SK-N-MC (cell line): Measurements from ENCODE around the gene SASH3.

Experiments
- DNase-seq: peaks from one replicate; pipeline ENCODE4 v3.0.0-alpha.2; 2011; ENCODE audit warnings: low read depth, low spot score
- H3K27ac ChIP-seq: fragments of 200-600 bp; sonication (generic); 2 replicates; pipeline ENCODE4 v1.5.1; 2016; ENCODE audit warnings: mixed run types
- H3K36me3 ChIP-seq: fragments of 200-600 bp; sonication (generic); 2 replicates; pipeline ENCODE4 v1.6.1; 2017; ENCODE audit warnings: antibody characterized with exemption, low read length, mixed read lengths; ENCODE audit not compliant: insufficient read depth
- H3K4me3 ChIP-seq: fragments of 200-600 bp; sonication (generic); 2 replicates; pipeline ENCODE4 v1.5.1; 2016
- H3K9ac ChIP-seq: fragments of 200-600 bp; sonication (generic); 2 replicates; pipeline ENCODE4 v1.8.0; 2017; ENCODE audit warnings: mixed run types, mixed read lengths; ENCODE audit not compliant: insufficient read length
- H3K9me3 ChIP-seq: fragments of 200-600 bp; sonication (generic); 2 replicates; pipeline ENCODE4 v1.6.1; 2017; ENCODE audit warnings: low read depth, mild to moderate bottlenecking, antibody characterized with exemption, low read length, moderate library complexity, mixed read lengths
- EZH2 ChIP-seq: fragments of 200-600 bp; sonication (generic); IDR thresholded peaks from one replicate; pipeline ENCODE4 v1.6.1; 2017; ENCODE audit warnings: antibody characterized with exemption
- FOXP2 ChIP-seq: optimal IDR thresholded peaks from 2 replicates; pipeline ENCODE3; 2011; ENCODE audit warnings: mild to moderate bottlenecking, moderate library complexity; ENCODE audit not compliant: insufficient read depth; ENCODE audit errors: extremely low read length, control extremely low read depth
- POLR2AphosphoS5 ChIP-seq: IDR thresholded peaks from 2 replicates; pipeline ENCODE4 v1.6.1; 2012; ENCODE audit warnings: mild to moderate bottlenecking, low read depth, low read length, borderline replicate concordance

SASH3 gene

DNA sequence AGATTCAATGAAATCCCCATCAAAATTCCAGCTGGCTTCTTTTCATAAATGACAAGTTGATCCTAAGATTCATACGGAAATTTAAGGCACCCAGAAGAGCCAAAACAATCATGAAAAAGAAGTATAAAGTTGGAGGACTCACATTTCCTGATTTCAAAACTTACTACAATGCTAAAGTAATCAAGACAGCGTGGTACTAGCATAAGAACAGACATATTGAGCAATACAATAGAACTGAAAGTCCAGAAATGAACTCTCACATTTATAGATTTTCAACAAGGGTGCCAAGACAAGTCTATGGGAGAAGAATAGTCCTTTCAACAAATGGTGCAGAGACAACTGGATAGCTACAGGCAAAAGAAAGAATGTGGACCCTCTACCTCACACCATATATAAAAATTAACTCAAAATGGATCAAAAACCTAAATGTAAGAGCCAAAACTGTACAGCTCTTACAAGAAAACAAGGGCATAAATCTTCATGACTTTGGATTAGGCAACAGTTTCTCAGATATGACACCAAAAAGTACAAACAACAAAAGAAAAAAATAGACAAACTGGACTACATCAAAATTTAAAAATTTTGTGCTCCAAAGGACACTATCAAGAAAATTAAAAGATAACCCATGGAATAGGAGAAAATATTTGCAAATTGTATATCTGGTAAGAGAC lies 28.5 kb downstream of the SASH3 start:
- TF ChIP-seq EZH2 (no peak), POLR2AphosphoS5 (no peak), FOXP2 (no peak)
- H3K36me3 ChIP-seq: peaks cover 17% of the 10 kb centered on the region; the same call in 1 of the 2 replicates
- no peak for DNase-seq
- no peak overlapping the region for H3K4me3 ChIP-seq
- no peak overlapping the region for H3K27ac ChIP-seq
- H3K9ac ChIP-seq: no peak overlapping the region
- no peaks in the 10 kb centered on the region for H3K9me3 ChIP-seq

DNA sequence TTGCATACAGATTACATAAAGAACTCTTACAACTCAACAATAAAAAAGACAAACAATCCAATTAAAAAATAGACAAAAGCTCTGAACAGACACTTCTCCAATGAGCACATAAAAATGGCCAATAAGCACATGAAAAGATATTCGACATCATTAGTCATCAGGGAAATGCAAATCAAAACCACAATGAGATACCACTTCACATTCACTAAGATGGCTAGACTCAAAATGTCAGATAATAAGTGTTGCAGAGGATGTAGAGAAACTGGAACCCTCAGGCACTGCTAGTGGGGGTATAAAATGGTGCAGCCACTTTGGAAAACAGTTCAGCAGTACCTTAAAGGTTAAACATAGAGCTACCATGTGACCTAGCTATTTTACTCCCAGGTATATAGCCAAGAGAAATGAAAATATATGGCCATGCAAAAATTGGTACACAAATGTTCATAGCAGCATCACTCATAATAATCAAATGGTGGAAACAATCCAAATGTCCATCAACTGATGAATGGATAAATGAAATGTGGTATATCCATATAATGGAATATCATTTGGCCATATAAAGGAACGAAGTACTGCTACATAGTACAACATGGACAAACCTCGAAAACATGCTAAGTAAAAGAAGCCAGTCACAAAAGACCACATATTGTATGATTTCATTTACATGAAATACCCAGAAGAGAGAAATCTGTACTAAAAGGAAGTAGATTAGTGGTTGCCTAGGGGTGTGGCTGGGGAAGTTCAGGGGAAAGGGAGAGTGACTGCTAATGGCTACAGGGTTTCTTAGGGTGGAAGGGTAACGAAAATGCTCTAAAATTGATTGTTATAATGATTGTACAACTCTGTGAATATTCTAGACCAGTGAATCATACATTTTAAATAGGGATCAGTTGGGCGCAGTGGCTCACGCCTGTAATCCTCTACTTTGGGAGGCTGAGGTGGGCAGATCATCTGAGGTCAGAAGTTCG lies 29.4 kb downstream of the SASH3 start:
- peaks cover 17% of the 10 kb centered on the region; the same call in 1 of the 2 replicates for H3K36me3 ChIP-seq

GRCh38 chrX:129813662-129814368 lies 34.1 kb downstream of the SASH3 start:
- no peak for DNase-seq
- Histone ChIP-seq H3K36me3 (peaks cover 23% of the 10 kb centered on the region; the same call in 1 of the 2 replicates), H3K4me3 (no peak overlapping the region), H3K9ac (no peak overlapping the region), H3K27ac (no peak overlapping the region), H3K9me3 (no peaks in the 10 kb centered on the region)
- no peak for TF ChIP-seq EZH2
- no peak for TF ChIP-seq POLR2AphosphoS5
- TF ChIP-seq FOXP2: no peak

More for the DNA sequence above, 29.4 kb downstream of the SASH3 start:
- Histone ChIP-seq H3K9me3 (no peaks in the 10 kb centered on the region), H3K4me3 (no peak overlapping the region), H3K27ac (no peak overlapping the region), H3K9ac (no peak overlapping the region)
- no peak for DNase-seq
- TF ChIP-seq EZH2 (no peak), FOXP2 (no peak), POLR2AphosphoS5 (no peak)

DNA sequence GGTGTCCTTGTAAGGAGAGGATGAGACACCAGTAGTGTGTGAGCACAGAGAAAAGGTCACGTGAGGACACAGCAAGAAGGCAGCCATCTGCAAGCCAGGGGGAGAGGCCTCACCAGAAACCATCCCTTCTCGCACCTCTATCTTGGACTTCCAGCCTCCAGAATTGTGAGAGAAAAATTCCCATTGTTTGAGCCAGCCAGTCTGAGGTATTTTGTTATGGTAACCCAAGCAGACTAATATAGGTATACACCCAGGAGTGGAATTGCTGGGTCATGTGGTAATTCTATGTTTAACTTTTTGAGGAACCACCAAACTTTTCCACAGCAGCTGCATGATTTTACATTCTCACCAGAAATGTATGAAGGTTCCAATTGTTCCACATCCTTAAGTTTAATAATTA lies 38.4 kb downstream of the SASH3 start:
- DNase-seq: no peak

GRCh38 chrX:129823115-129823514 lies 43.4 kb downstream of the SASH3 start:
- H3K4me3 ChIP-seq: no peak overlapping the region
- H3K9me3 ChIP-seq: no peaks in the 10 kb centered on the region
- peaks cover 9% of the 10 kb centered on the region; the same call in 1 of the 2 replicates for H3K36me3 ChIP-seq
- no peak overlapping the region for H3K9ac ChIP-seq
- peak; percentile 22 for DNase-seq
- no peak overlapping the region for H3K27ac ChIP-seq
- TF ChIP-seq EZH2 (no peak), POLR2AphosphoS5 (no peak), FOXP2 (no peak)

More for the DNA sequence above, 38.4 kb downstream of the SASH3 start:
- H3K4me3 ChIP-seq: no peak overlapping the region
- H3K36me3 ChIP-seq: peaks cover 17% of the 10 kb centered on the region; the same call in 1 of the 2 replicates
- no peak overlapping the region for H3K9ac ChIP-seq
- TF ChIP-seq POLR2AphosphoS5 (no peak), EZH2 (no peak), FOXP2 (no peak)
- H3K27ac ChIP-seq: no peak overlapping the region
- H3K9me3 ChIP-seq: no peaks in the 10 kb centered on the region

DNA sequence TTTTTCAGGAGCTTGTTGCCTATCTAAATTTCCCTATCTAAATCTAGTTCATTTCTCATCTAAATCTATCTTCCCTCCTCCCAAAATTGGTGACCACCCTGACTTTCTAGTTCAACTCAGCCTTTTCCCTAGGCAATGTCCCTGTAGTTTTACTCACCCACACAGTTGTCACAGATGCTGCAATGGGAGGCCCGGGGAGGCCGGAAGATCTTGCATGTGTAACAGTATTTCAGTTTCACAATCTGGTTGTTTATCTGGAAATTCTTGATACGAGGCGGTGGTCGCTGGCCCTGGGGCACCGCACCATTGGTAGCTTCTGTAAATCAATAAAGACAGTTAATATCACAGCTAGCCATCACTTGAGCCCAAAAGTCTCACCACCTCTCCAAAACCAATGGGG lies 43.8 kb downstream of the SASH3 start:
- Histone ChIP-seq H3K36me3 (0 out of 2 replicates have a peak, but pooled peaks cover 7% of the 10 kb centered on the region), H3K9ac (no peak overlapping the region), H3K4me3 (no peak overlapping the region), H3K27ac (no peak overlapping the region), H3K9me3 (no peaks in the 10 kb centered on the region)
- TF ChIP-seq EZH2 (no peak), FOXP2 (no peak), POLR2AphosphoS5 (no peak)
- no peak for DNase-seq

- Histone ChIP-seq H3K4me3 (no peak overlapping the region), H3K36me3 (peaks cover 7% of the 10 kb centered on the region; the same call in 1 of the 2 replicates), H3K9ac (no peak overlapping the region), H3K27ac (no peak overlapping the region), H3K9me3 (no peaks in the 10 kb centered on the region)
- DNase-seq: no peak
- TF ChIP-seq EZH2 (no peak), POLR2AphosphoS5 (no peak), FOXP2 (no peak)
Measured at GRCh38 chrX:129824620-129825019, 44.9 kb downstream of the SASH3 start.
